ENCODE data around the gene SMC4. TPM values are rescaled to one million over a fixed set of nuclear protein-coding genes. Genes with fewer than 3 reads are reported as not detected.

Gene SMC4
- total RNA-seq, 2 experiments from 2014 or later = 187 to 189 TPM

- no peaks in the 10 kb centered on the region for H3K36me3 Mint-ChIP-seq
- no peak for DNase-seq
- no peak overlapping the region for H3K27ac Mint-ChIP-seq
- H3K9me3 Mint-ChIP-seq = no peaks in the 10 kb centered on the region
- no peak for ATAC-seq (ENCODE audit: low read depth)
- H3K4me1 Mint-ChIP-seq = peaks cover 6% of the 10 kb centered on the region
- POLR2A ChIA-PET = no interaction called here
- H3K4me3 Mint-ChIP-seq = no peak overlapping the region
- peaks cover 13% of the 10 kb centered on the region for H3K27me3 Mint-ChIP-seq
Observed at GRCh38 chr3:160454995-160455394, 55.5 kb downstream of the SMC4 start.

- DNase-seq = no peak
- Mint-ChIP-seq H3K4me3 (no peak overlapping the region), H3K27ac (no peak overlapping the region), H3K4me1 (no peaks in the 10 kb centered on the region), H3K27me3 (peaks cover 13% of the 10 kb centered on the region), H3K36me3 (no peaks in the 10 kb centered on the region), H3K9me3 (no peaks in the 10 kb centered on the region)
- ATAC-seq (ENCODE audit: low read depth) = no peak
- POLR2A ChIA-PET = no interaction called here
Observed at GRCh38 chr3:160455846-160456245, 56.4 kb downstream of the SMC4 start.

- H3K4me3 Mint-ChIP-seq = no peak overlapping the region
- no peak overlapping the region for H3K27ac Mint-ChIP-seq
- peaks cover 22% of the 10 kb centered on the region for H3K27me3 Mint-ChIP-seq
- POLR2A ChIA-PET = interaction anchor here (2.8 kb wide), 1 partner anchor 8 kb away, joined by 12 read pairs; the partner anchor contains the start of gene TRIM59
- H3K36me3 Mint-ChIP-seq = no peaks in the 10 kb centered on the region
- no peak for DNase-seq
- no peak for ATAC-seq (ENCODE audit: low read depth)
- no peaks in the 10 kb centered on the region for H3K4me1 Mint-ChIP-seq
- no peaks in the 10 kb centered on the region for H3K9me3 Mint-ChIP-seq
Observed at GRCh38 chr3:160458151-160458550, 58.7 kb downstream of the SMC4 start.

- POLR2A ChIA-PET = interaction anchor here (2.8 kb wide), 1 partner anchor 10 kb away, joined by 12 read pairs; the partner anchor contains the start of gene TRIM59
- ATAC-seq (ENCODE audit: low read depth) = no peak
- Mint-ChIP-seq H3K27ac (no peak overlapping the region), H3K27me3 (peaks cover 29% of the 10 kb centered on the region), H3K9me3 (no peaks in the 10 kb centered on the region), H3K4me3 (no peak overlapping the region), H3K4me1 (no peaks in the 10 kb centered on the region), H3K36me3 (no peaks in the 10 kb centered on the region)
- DNase-seq = no peak
Observed at GRCh38 chr3:160459450-160459970, 60.1 kb downstream of the SMC4 start.

GRCh38 chr3:160460033-160460432, 60.6 kb downstream of the SMC4 start:
- Mint-ChIP-seq H3K4me3 (no peak overlapping the region), H3K27ac (no peak overlapping the region), H3K9me3 (no peaks in the 10 kb centered on the region), H3K4me1 (no peaks in the 10 kb centered on the region), H3K36me3 (no peaks in the 10 kb centered on the region), H3K27me3 (peaks cover 34% of the 10 kb centered on the region)
- ATAC-seq (ENCODE audit: low read depth) (no peak), DNase-seq (no peak)
- POLR2A ChIA-PET = interaction anchor here (2.8 kb wide), 1 partner anchor 10 kb away, joined by 12 read pairs; the partner anchor contains the start of gene TRIM59

GRCh38 chr3:160464321-160464720, 64.9 kb downstream of the SMC4 start:
- H3K9me3 Mint-ChIP-seq = peaks cover 1% of the 10 kb centered on the region
- H3K36me3 Mint-ChIP-seq = no peaks in the 10 kb centered on the region
- H3K4me3 Mint-ChIP-seq = no peak overlapping the region
- POLR2A ChIA-PET = no interaction called here
- no peak overlapping the region for H3K27ac Mint-ChIP-seq
- ATAC-seq (ENCODE audit: low read depth) (no peak), DNase-seq (no peak)
- peaks cover 38% of the 10 kb centered on the region for H3K27me3 Mint-ChIP-seq
- no peaks in the 10 kb centered on the region for H3K4me1 Mint-ChIP-seq

- H3K9me3 Mint-ChIP-seq = peaks cover 7% of the 10 kb centered on the region
- no peak overlapping the region for H3K4me3 Mint-ChIP-seq
Observed at GRCh38 chr3:160464971-160465370, 65.5 kb downstream of the SMC4 start.

GRCh38 chr3:160470181-160470580, 70.7 kb downstream of the SMC4 start:
- peaks cover 11% of the 10 kb centered on the region for H3K9me3 Mint-ChIP-seq
- no peaks in the 10 kb centered on the region for H3K4me1 Mint-ChIP-seq
- H3K27ac Mint-ChIP-seq = no peak overlapping the region
- H3K4me3 Mint-ChIP-seq = no peak overlapping the region
- peaks cover 5% of the 10 kb centered on the region for H3K36me3 Mint-ChIP-seq
- peaks cover 22% of the 10 kb centered on the region for H3K27me3 Mint-ChIP-seq
- ATAC-seq (ENCODE audit: low read depth) (no peak), DNase-seq (no peak)
- POLR2A ChIA-PET = interaction anchor here (1.1 kb wide), 1 partner anchor 19 kb away, joined by 3 read pairs; no protein-coding TSS in a partner anchor

More at GRCh38 chr3:160464971-160465370, 65.5 kb downstream of the SMC4 start:
- POLR2A ChIA-PET = no interaction called here
- ATAC-seq (ENCODE audit: low read depth) (no peak), DNase-seq (no peak)
- no peak overlapping the region for H3K27ac Mint-ChIP-seq
- no peaks in the 10 kb centered on the region for H3K4me1 Mint-ChIP-seq
- peaks cover 41% of the 10 kb centered on the region for H3K27me3 Mint-ChIP-seq
- H3K36me3 Mint-ChIP-seq = peaks cover 4% of the 10 kb centered on the region

GRCh38 chr3:160471892-160472291, 72.4 kb downstream of the SMC4 start:
- ATAC-seq (ENCODE audit: low read depth) = no peak
- Mint-ChIP-seq H3K27me3 (peaks cover 15% of the 10 kb centered on the region), H3K9me3 (peaks cover 11% of the 10 kb centered on the region), H3K4me1 (no peaks in the 10 kb centered on the region), H3K27ac (no peak overlapping the region), H3K36me3 (peaks cover 5% of the 10 kb centered on the region), H3K4me3 (no peak overlapping the region)
- POLR2A ChIA-PET = no interaction called here
- DNase-seq = no peak

- POLR2A ChIA-PET = no interaction called here
- Mint-ChIP-seq H3K4me1 (no peaks in the 10 kb centered on the region), H3K4me3 (no peak overlapping the region), H3K9me3 (peaks cover 11% of the 10 kb centered on the region), H3K36me3 (peaks cover 5% of the 10 kb centered on the region), H3K27me3 (peaks cover 12% of the 10 kb centered on the region), H3K27ac (no peak overlapping the region)
- ATAC-seq (ENCODE audit: low read depth) = no peak
- DNase-seq = no peak
Observed at GRCh38 chr3:160472344-160472743, 72.9 kb downstream of the SMC4 start.

GRCh38 chr3:160473221-160473620, 73.8 kb downstream of the SMC4 start:
- H3K36me3 Mint-ChIP-seq = peaks cover 5% of the 10 kb centered on the region
- peaks cover 10% of the 10 kb centered on the region for H3K27me3 Mint-ChIP-seq

GRCh38 chr3:160473978-160474377, 74.5 kb downstream of the SMC4 start:
- H3K27ac Mint-ChIP-seq = no peak overlapping the region
- H3K36me3 Mint-ChIP-seq = peaks cover 5% of the 10 kb centered on the region
- no peaks in the 10 kb centered on the region for H3K4me1 Mint-ChIP-seq
- H3K9me3 Mint-ChIP-seq = peaks cover 11% of the 10 kb centered on the region
- DNase-seq (no peak), ATAC-seq (ENCODE audit: low read depth) (no peak)
- peaks cover 10% of the 10 kb centered on the region for H3K27me3 Mint-ChIP-seq
- no peak overlapping the region for H3K4me3 Mint-ChIP-seq
- POLR2A ChIA-PET = no interaction called here

More at GRCh38 chr3:160473221-160473620, 73.8 kb downstream of the SMC4 start:
- Mint-ChIP-seq H3K9me3 (peaks cover 11% of the 10 kb centered on the region), H3K27ac (no peak overlapping the region), H3K4me1 (no peaks in the 10 kb centered on the region), H3K4me3 (no peak overlapping the region)
- no peak for DNase-seq
- POLR2A ChIA-PET = no interaction called here
- ATAC-seq (ENCODE audit: low read depth) = no peak

GRCh38 chr3:160474416-160474838, 75.0 kb downstream of the SMC4 start:
- H3K4me3 Mint-ChIP-seq = no peak overlapping the region
- peaks cover 5% of the 10 kb centered on the region for H3K36me3 Mint-ChIP-seq
- H3K4me1 Mint-ChIP-seq = no peaks in the 10 kb centered on the region
- H3K27ac Mint-ChIP-seq = no peak overlapping the region
- POLR2A ChIA-PET = no interaction called here
- peaks cover 9% of the 10 kb centered on the region for H3K9me3 Mint-ChIP-seq
- peaks cover 10% of the 10 kb centered on the region for H3K27me3 Mint-ChIP-seq
- ATAC-seq (ENCODE audit: low read depth) = no peak
- DNase-seq = no peak

GRCh38 chr3:160475153-160475552, 75.7 kb downstream of the SMC4 start:
- DNase-seq (no peak), ATAC-seq (ENCODE audit: low read depth) (no peak)
- Mint-ChIP-seq H3K27me3 (peaks cover 6% of the 10 kb centered on the region), H3K36me3 (peaks cover 1% of the 10 kb centered on the region), H3K27ac (no peak overlapping the region), H3K4me1 (no peaks in the 10 kb centered on the region), H3K9me3 (peaks cover 3% of the 10 kb centered on the region), H3K4me3 (no peak overlapping the region)
- POLR2A ChIA-PET = no interaction called here
